ENCODE data around the gene FNDC3A. TPM values are rescaled to one million over a fixed set of nuclear protein-coding genes. Genes with fewer than 3 reads are reported as not detected.

Gene FNDC3A
- total RNA-seq, 1 donor from 2014 or later, result 51.9 TPM

- DNase-seq (ENCODE audit: extremely low spot score, unreplicated experiment), result peak; percentile 98
- H3K4me1 Mint-ChIP-seq (ENCODE audit: unreplicated experiment), result peaks cover 18% of the 10 kb centered on the region
- peaks cover 21% of the 10 kb centered on the region for H3K27me3 Mint-ChIP-seq (ENCODE audit: unreplicated experiment)
- H3K4me3 Mint-ChIP-seq (ENCODE audit: unreplicated experiment), result peak within 1 kb of the TSS; percentile 97
- no peaks in the 10 kb centered on the region for H3K9me3 Mint-ChIP-seq (ENCODE audit: unreplicated experiment)
- H3K36me3 Mint-ChIP-seq (ENCODE audit: unreplicated experiment), result peaks cover 4% of the 10 kb centered on the region
- peak within 1 kb of the TSS; percentile 97 for H3K27ac Mint-ChIP-seq (ENCODE audit: unreplicated experiment)
- TF ChIP-seq, protein P1, sequence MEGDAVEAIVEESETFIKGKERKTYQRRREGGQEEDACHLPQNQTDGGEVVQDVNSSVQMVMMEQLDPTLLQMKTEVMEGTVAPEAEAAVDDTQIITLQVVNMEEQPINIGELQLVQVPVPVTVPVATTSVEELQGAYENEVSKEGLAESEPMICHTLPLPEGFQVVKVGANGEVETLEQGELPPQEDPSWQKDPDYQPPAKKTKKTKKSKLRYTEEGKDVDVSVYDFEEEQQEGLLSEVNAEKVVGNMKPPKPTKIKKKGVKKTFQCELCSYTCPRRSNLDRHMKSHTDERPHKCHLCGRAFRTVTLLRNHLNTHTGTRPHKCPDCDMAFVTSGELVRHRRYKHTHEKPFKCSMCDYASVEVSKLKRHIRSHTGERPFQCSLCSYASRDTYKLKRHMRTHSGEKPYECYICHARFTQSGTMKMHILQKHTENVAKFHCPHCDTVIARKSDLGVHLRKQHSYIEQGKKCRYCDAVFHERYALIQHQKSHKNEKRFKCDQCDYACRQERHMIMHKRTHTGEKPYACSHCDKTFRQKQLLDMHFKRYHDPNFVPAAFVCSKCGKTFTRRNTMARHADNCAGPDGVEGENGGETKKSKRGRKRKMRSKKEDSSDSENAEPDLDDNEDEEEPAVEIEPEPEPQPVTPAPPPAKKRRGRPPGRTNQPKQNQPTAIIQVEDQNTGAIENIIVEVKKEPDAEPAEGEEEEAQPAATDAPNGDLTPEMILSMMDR (IDR thresholded peaks at IDR 0.05), result no peak
These were observed 272.2 kb downstream of the FNDC3A start, which contains the start of gene CDADC1 for GRCh38 chr13:49247643-49248621. Gene CDADC1 (plus strand): TSS chr13:49247925. CDS start chr13:49248038, 113 bp downstream.

DNA sequence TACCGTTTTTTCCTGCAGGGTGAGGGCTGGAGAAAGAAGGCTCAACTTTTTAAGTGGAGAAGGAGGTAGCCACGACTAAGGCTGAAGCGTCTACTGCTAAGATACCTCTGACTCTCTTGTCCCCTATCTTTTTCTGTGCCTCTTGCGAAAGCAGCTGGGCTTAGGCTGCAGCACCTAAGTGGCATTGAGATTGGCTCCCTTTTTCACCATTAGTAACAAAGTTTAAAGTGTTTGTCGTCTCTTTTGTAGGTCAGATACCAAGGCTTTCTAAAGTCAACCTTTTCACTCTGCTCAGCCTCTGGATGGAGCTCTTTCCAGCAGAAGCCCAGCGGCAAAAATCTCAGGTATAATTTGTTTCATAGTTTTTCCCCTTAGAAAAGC, 272.9 kb downstream of the FNDC3A start:
- TF ChIP-seq, protein P1 (IDR thresholded peaks at IDR 0.05), result no peak
- H3K4me3 Mint-ChIP-seq (ENCODE audit: unreplicated experiment), result peak overlapping the region; percentile 97
- no peak for DNase-seq (ENCODE audit: extremely low spot score, unreplicated experiment)
- H3K27me3 Mint-ChIP-seq (ENCODE audit: unreplicated experiment), result peaks cover 16% of the 10 kb centered on the region
- H3K4me1 Mint-ChIP-seq (ENCODE audit: unreplicated experiment), result peaks cover 18% of the 10 kb centered on the region
- peaks cover 6% of the 10 kb centered on the region for H3K36me3 Mint-ChIP-seq (ENCODE audit: unreplicated experiment)
- no peaks in the 10 kb centered on the region for H3K9me3 Mint-ChIP-seq (ENCODE audit: unreplicated experiment)
- H3K27ac Mint-ChIP-seq (ENCODE audit: unreplicated experiment), result peak overlapping the region; percentile 97

- Mint-ChIP-seq H3K4me1 (ENCODE audit: unreplicated experiment) (peaks cover 26% of the 10 kb centered on the region), H3K36me3 (ENCODE audit: unreplicated experiment) (peaks cover 16% of the 10 kb centered on the region), H3K27me3 (ENCODE audit: unreplicated experiment) (no peaks in the 10 kb centered on the region), H3K9me3 (ENCODE audit: unreplicated experiment) (no peaks in the 10 kb centered on the region), H3K4me3 (ENCODE audit: unreplicated experiment) (no peak overlapping the region), H3K27ac (ENCODE audit: unreplicated experiment) (no peak overlapping the region)
- DNase-seq (ENCODE audit: extremely low spot score, unreplicated experiment), result no peak
- TF ChIP-seq, protein P1 (IDR thresholded peaks at IDR 0.05), result no peak
These were observed 275.6 kb downstream of the FNDC3A start for GRCh38 chr13:49251326-49251725.

GRCh38 chr13:49253310-49253709, 277.6 kb downstream of the FNDC3A start:
- no peak overlapping the region for H3K4me3 Mint-ChIP-seq (ENCODE audit: unreplicated experiment)

More at GRCh38 chr13:49253310-49253709, 277.6 kb downstream of the FNDC3A start:
- H3K36me3 Mint-ChIP-seq (ENCODE audit: unreplicated experiment), result peaks cover 16% of the 10 kb centered on the region
- H3K4me1 Mint-ChIP-seq (ENCODE audit: unreplicated experiment), result peaks cover 36% of the 10 kb centered on the region
- DNase-seq (ENCODE audit: extremely low spot score, unreplicated experiment), result no peak
- no peaks in the 10 kb centered on the region for H3K27me3 Mint-ChIP-seq (ENCODE audit: unreplicated experiment)
- H3K27ac Mint-ChIP-seq (ENCODE audit: unreplicated experiment), result peak overlapping the region; percentile 23
- TF ChIP-seq, protein P1 (IDR thresholded peaks at IDR 0.05), result no peak
- no peaks in the 10 kb centered on the region for H3K9me3 Mint-ChIP-seq (ENCODE audit: unreplicated experiment)
